B cell (primary cell): Measurements from ENCODE around the gene GLB1L2.

Source experiments
- EZH2 ChIP-seq: IDR thresholded peaks from 2 replicates; pipeline ENCODE4 v1.6.1; 2012; ENCODE audit warnings: borderline replicate concordance, low read depth, mild to moderate bottlenecking, moderate library complexity, low read length; ENCODE audit not compliant: insufficient read depth, poor library complexity, severe bottlenecking
- TF ChIP-seq, protein P1 (sequence below): fragments of 200-600 bp; IDR thresholded peaks from one replicate; pipeline ENCODE4 v1.8.0; 2022; ENCODE audit warnings: antibody characterized with exemption, mild to moderate bottlenecking

- TF ChIP-seq, protein P1, sequence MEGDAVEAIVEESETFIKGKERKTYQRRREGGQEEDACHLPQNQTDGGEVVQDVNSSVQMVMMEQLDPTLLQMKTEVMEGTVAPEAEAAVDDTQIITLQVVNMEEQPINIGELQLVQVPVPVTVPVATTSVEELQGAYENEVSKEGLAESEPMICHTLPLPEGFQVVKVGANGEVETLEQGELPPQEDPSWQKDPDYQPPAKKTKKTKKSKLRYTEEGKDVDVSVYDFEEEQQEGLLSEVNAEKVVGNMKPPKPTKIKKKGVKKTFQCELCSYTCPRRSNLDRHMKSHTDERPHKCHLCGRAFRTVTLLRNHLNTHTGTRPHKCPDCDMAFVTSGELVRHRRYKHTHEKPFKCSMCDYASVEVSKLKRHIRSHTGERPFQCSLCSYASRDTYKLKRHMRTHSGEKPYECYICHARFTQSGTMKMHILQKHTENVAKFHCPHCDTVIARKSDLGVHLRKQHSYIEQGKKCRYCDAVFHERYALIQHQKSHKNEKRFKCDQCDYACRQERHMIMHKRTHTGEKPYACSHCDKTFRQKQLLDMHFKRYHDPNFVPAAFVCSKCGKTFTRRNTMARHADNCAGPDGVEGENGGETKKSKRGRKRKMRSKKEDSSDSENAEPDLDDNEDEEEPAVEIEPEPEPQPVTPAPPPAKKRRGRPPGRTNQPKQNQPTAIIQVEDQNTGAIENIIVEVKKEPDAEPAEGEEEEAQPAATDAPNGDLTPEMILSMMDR: no peak
- TF ChIP-seq EZH2: no peak
Observed at GRCh38 chr11:134362192-134362901, 30.6 kb downstream of the GLB1L2 start.
